CD14-positive monocyte (primary cell): Measurements from ENCODE around the gene ANKRD13D. TPM values are rescaled to one million over a fixed set of nuclear protein-coding genes. Genes with fewer than 3 reads are reported as not detected.
A peak's percentile ranks its signal among the peaks of the same experiment; 100 is the strongest.

Source experiments
- DNase-seq, 3 donors: peaks; one replicate each; pipeline ENCODE4 v3.0.0-alpha.2; 2011 to 2022
- H2AFZ ChIP-seq: 2 replicates; pipeline ENCODE4 v1.6.0; 2012; ENCODE audit warnings: mild to moderate bottlenecking, low read depth, low read length, inconsistent platforms; ENCODE audit not compliant: insufficient read depth, poor library complexity, severe bottlenecking
- H3K27ac ChIP-seq, 2 donors: 1 replicate in 1 of 2; 2 replicates in 1 of 2; pipeline ENCODE4 v1.5.1; 2012 to 2013; ENCODE audit warnings: low read length in 2 of 2, control low read depth in 1 of 2, inconsistent platforms in 1 of 2, low read depth in 1 of 2, mild to moderate bottlenecking in 1 of 2
- H3K27me3 ChIP-seq, 2 donors: one replicate each; pipeline versions ENCODE4 v1.6.0 to v1.6.1; 2011 to 2013; ENCODE audit warnings: low read length in 2 of 2; ENCODE audit not compliant: control insufficient read depth in 2 of 2, insufficient read depth in 2 of 2
- H3K36me3 ChIP-seq, 2 donors: replicated peaks in 1 of 2; 1 replicate in 1 of 2; 2 replicates in 1 of 2; pipeline versions ENCODE4 v1.5.1 to v1.6.1; 2012 to 2013; ENCODE audit warnings: low read length in 2 of 2, control low read depth in 1 of 2, inconsistent platforms in 1 of 2, mild to moderate bottlenecking in 1 of 2; ENCODE audit not compliant: insufficient read depth in 2 of 2, control insufficient read depth in 1 of 2
- H3K4me1 ChIP-seq, 2 donors: 1 replicate in 1 of 2; 2 replicates in 1 of 2; pipeline versions ENCODE4 v1.5.1 to v1.6.1; 2012 to 2013; ENCODE audit warnings: low read length in 2 of 2, control low read depth in 1 of 2, inconsistent platforms in 1 of 2, mild to moderate bottlenecking in 1 of 2, moderate library complexity in 1 of 2; ENCODE audit not compliant: insufficient read depth in 2 of 2, control insufficient read depth in 1 of 2
- H3K4me2 ChIP-seq: replicated peaks from 2 replicates; pipeline ENCODE3; 2012; ENCODE audit warnings: low read length, moderate library complexity, mild to moderate bottlenecking; ENCODE audit not compliant: poor library complexity, severe bottlenecking; ENCODE audit errors: extremely low read depth
- H3K4me3 ChIP-seq, 3 experiments: fragments of 200-600 bp in 1 of 3; sonication (generic) in 1 of 3; replicated peaks in 1 of 3; 1 replicate in 2 of 3; 2 replicates in 1 of 3; pipeline ENCODE4 v1.5.1; 2011 to 2013; ENCODE audit warnings: low read length in 3 of 3, mild to moderate bottlenecking in 3 of 3, control low read depth in 2 of 3, low read depth in 2 of 3, inconsistent platforms in 1 of 3, moderate library complexity in 1 of 3
- H3K79me2 ChIP-seq: 2 replicates; pipeline ENCODE4 v1.6.0; 2012; ENCODE audit warnings: mild to moderate bottlenecking, control low read depth, inconsistent platforms, low read length, moderate library complexity; ENCODE audit not compliant: insufficient read depth
- H3K9ac ChIP-seq: 2 replicates; pipeline ENCODE4 v1.6.0; 2017; ENCODE audit warnings: low read length, mild to moderate bottlenecking; ENCODE audit not compliant: insufficient read depth, poor library complexity, severe bottlenecking
- H3K9me3 ChIP-seq, 2 donors: replicated peaks in 1 of 2; 1 replicate in 1 of 2; 2 replicates in 1 of 2; pipeline versions ENCODE4 v1.5.1 to v1.6.1; 2012 to 2013; ENCODE audit warnings: low read length in 2 of 2, control low read depth in 1 of 2; ENCODE audit not compliant: control insufficient read depth in 1 of 2, insufficient read depth in 1 of 2
- H4K20me1 ChIP-seq: 2 replicates; pipeline ENCODE4 v1.6.0; 2012; ENCODE audit warnings: mild to moderate bottlenecking, low read length, control low read depth, moderate library complexity; ENCODE audit not compliant: insufficient read depth
- H3K27ac Mint-ChIP-seq, 7 donors: one replicate each; pipeline ENCODE4 v1.8.0; 2020; ENCODE audit warnings: mild to moderate bottlenecking in 7 of 7, mixed read lengths in 7 of 7, moderate library complexity in 6 of 7, inconsistent platforms in 2 of 7
- H3K27me3 Mint-ChIP-seq, 3 donors: one replicate each; pipeline ENCODE4 v1.8.0; 2021 to 2022; ENCODE audit warnings: low read depth in 3 of 3, mild to moderate bottlenecking in 3 of 3, mixed read lengths in 3 of 3, moderate library complexity in 3 of 3, inconsistent platforms in 1 of 3
- H3K36me3 Mint-ChIP-seq, 2 donors: one replicate each; pipeline ENCODE4 v1.8.0; 2020; ENCODE audit warnings: mixed read lengths in 2 of 2, inconsistent platforms in 1 of 2, mild to moderate bottlenecking in 1 of 2
- H3K4me1 Mint-ChIP-seq: one replicate; pipeline ENCODE4 v1.8.0; 2020; ENCODE audit warnings: mild to moderate bottlenecking, mixed read lengths
- H3K4me3 Mint-ChIP-seq, 2 donors: one replicate each; pipeline ENCODE4 v1.8.0; 2020; ENCODE audit warnings: mild to moderate bottlenecking in 2 of 2, mixed read lengths in 2 of 2, moderate library complexity in 1 of 2
- H3K9me3 Mint-ChIP-seq, 7 donors: one replicate each; pipeline ENCODE4 v1.8.0; 2020 to 2022; ENCODE audit warnings: mixed read lengths in 7 of 7, mild to moderate bottlenecking in 6 of 7, moderate library complexity in 6 of 7, inconsistent platforms in 2 of 7
- CTCF ChIP-seq: fragments of 200-600 bp; IDR thresholded peaks from one replicate; pipeline ENCODE4 v1.8.0; 2022; ENCODE audit warnings: antibody characterized with exemption, mild to moderate bottlenecking
- WGBS: methylation state at CpG from one replicate; pipeline ENCODE4 v1.1.5; 2013; ENCODE audit warnings: missing lambda C conversion rate; ENCODE audit not compliant: insufficient coverage; 5-methylcytosine and 5-hydroxymethylcytosine counted together
- intact Hi-C, 2 donors: fragments of 100-400 bp; cut with micrococcal nuclease; formaldehyde crosslinking; loops; one replicate each; pipeline versions ENCODE4 v1.15.0 to v1.15.1; 2023
- polyA plus RNA-seq, 3 donors: library from polyadenylated mRNA; depleted of rRNA in 1 of 3; unstranded in 2 of 3; stranded (reverse) in 1 of 3; fragments of 300-500 nt in 2 of 3; fragments of >200 nt in 1 of 3; fragmentation: Illumina TruSeq in 2 of 3; gene quantifications; 1 replicate in 2 of 3; 2 replicates in 1 of 3; pipeline ENCODE4 v1.2.3, GENCODE V29; 2012 to 2021

ANKRD13D gene
- polyA plus RNA-seq, 3 donors = 9.1 to 389 (median 10.3) TPM

- Mint-ChIP-seq H3K36me3 (peaks cover 91 to 97% of the 10 kb centered on the region in 2 donors), H3K4me1 (peaks cover 4% of the 10 kb centered on the region), H3K4me3 (no peak overlapping the region), H3K27me3 (peaks cover 0 to 2% (median 0%) of the 10 kb centered on the region in 3 donors), H3K9me3 (no peaks in the 10 kb centered on the region), H3K27ac (peak overlapping the region in 4 of 7 donors; percentile 7 to 63 (median 40))
- 97% methylated on average over 33 of the region's 37 CpGs for WGBS
- Histone ChIP-seq H3K9me3 (no peaks in the 10 kb centered on the region), H3K27ac (no peak overlapping the region), H3K79me2 (peaks cover 42% of the 10 kb centered on the region), H3K36me3 (peaks cover 96 to 98% of the 10 kb centered on the region in 2 donors), H3K9ac (no peak overlapping the region), H2AFZ (no peak overlapping the region), H3K4me3 (no peak overlapping the region), H3K4me1 (peaks cover 0 to 7% of the 10 kb centered on the region in 2 donors), H4K20me1 (peaks cover 97% of the 10 kb centered on the region), H3K4me2 (no peak overlapping the region), H3K27me3 (no peaks in the 10 kb centered on the region)
- DNase-seq = no peak
- intact Hi-C loops = no loop called here
- no peak for TF ChIP-seq CTCF
These were observed 38.8 kb upstream of the ANKRD13D start for GRCh38 chr11:67250059-67251043.

GRCh38 chr11:67251841-67252240, 37.3 kb upstream of the ANKRD13D start:
- Histone ChIP-seq H3K27ac (peak overlapping the region in 1 of 2 donors; percentile 25), H3K4me2 (no peak overlapping the region), H2AFZ (no peak overlapping the region), H3K9ac (no peak overlapping the region), H3K79me2 (peaks cover 33% of the 10 kb centered on the region), H3K4me1 (peaks cover 0 to 7% of the 10 kb centered on the region in 2 donors), H4K20me1 (peaks cover 99% of the 10 kb centered on the region), H3K9me3 (no peaks in the 10 kb centered on the region), H3K27me3 (no peaks in the 10 kb centered on the region), H3K4me3 (no peak overlapping the region), H3K36me3 (peaks cover 98 to 99% of the 10 kb centered on the region in 2 donors)
- H3K36me3 Mint-ChIP-seq = peaks cover 89 to 98% of the 10 kb centered on the region in 2 donors
- no peak for DNase-seq
- no peak overlapping the region for H3K4me3 Mint-ChIP-seq
- WGBS = no CpG with 5 or more reads among the region's 1 CpG
- no peaks in the 10 kb centered on the region for H3K9me3 Mint-ChIP-seq
- no peak for TF ChIP-seq CTCF
- peak overlapping the region in 1 of 7 donors; percentile 58 for H3K27ac Mint-ChIP-seq
- peaks cover 0 to 2% (median 2%) of the 10 kb centered on the region in 3 donors for H3K27me3 Mint-ChIP-seq
- peaks cover 4% of the 10 kb centered on the region for H3K4me1 Mint-ChIP-seq
- intact Hi-C loops = no loop called here
